ENCODE data around the gene METTL5. TPM values are rescaled to one million over a fixed set of nuclear protein-coding genes. Genes with fewer than 3 reads are reported as not detected.

METTL5 gene
- 52.1 and 54.0 TPM in 2 replicates for total RNA-seq

DNA sequence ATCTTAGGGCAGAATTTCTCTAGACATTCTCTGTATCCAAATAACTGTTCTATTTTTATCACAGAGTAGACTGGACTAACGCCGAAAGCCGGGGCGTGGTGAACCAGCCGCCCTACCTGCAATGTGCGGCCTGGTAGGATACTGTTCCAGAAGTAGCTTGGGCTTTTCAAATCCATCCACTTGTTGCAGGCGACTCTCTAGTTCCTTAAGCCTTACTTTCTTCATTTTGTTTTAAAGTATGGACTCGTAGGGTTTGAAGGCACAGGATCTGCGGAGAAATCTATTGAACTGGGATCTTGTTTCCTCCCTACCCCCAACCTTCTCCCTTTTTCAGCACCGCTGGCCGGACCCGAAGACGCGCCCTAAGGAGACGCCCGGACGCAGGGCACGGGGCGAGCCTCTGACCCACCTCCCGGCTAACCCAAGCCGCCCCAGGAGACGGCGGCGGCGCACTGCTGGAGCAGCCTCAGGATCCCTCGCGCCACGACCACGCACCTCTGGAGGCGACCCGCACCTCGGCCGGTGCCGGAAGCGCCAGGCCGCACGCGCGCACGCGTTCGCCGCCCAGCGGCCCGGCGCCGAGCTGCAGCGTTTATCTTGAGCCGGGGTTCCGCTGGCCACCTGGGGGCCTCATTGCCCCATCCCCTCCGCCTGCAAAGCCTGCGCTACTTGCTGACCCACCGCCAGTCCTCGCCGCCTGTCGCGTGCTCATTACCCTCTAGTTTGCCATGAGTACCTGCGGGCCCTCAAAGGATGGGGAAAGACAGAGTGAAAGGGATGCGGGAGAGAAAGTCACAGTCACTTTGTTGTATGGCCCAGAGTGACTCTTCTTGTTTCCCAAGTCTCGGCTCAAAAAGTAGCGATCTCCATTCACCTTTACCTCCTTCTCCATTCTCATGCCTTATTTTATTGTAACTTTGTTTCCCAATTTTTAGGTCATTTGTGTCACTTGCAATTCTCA lies at the start of gene METTL5:
Gene METTL5, minus strand, starts transcription at position 533 of the 961 bp plus-strand sequence. Its CDS starts 308 bp downstream, at position 225.

DNA sequence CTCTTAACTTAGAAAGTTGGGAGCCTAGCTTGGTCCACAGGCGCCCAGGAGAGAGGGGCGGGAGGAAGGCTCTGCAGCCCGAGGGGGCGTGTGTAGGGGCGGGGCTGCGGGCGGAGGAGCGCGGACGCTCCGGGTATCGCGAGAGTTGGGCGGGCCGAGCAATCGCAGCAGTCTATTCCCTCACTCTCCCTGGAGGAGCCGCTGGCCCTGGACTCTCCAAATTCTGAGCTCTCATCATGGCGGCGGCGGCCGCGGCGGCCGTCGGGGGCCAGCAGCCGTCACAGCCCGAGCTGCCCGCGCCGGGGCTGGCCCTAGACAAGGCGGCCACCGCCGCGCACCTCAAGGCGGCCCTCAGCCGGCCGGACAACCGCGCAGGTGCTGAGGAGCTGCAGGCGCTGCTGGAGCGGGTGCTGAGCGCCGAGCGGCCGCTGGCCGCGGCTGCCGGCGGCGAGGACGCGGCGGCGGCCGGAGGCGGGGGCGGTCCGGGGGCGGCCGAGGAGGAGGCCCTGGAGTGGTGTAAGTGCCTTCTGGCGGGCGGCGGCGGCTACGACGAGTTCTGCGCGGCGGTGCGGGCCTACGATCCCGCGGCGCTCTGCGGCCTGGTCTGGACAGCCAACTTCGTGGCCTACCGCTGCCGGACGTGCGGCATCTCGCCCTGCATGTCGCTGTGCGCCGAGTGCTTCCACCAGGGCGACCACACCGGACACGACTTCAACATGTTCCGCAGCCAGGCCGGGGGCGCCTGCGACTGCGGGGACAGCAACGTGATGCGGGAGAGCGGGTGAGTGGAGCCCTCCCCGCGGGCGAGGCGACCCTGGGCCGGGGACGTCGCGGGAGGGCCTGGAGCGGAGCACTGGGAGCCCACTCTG lies 2.8 kb upstream of the METTL5 start, which contains the start of gene UBR3:
Gene UBR3, plus strand, starts transcription at position 183 of the 869 bp plus-strand sequence. Its CDS starts 54 bp downstream, at position 237.

DNA sequence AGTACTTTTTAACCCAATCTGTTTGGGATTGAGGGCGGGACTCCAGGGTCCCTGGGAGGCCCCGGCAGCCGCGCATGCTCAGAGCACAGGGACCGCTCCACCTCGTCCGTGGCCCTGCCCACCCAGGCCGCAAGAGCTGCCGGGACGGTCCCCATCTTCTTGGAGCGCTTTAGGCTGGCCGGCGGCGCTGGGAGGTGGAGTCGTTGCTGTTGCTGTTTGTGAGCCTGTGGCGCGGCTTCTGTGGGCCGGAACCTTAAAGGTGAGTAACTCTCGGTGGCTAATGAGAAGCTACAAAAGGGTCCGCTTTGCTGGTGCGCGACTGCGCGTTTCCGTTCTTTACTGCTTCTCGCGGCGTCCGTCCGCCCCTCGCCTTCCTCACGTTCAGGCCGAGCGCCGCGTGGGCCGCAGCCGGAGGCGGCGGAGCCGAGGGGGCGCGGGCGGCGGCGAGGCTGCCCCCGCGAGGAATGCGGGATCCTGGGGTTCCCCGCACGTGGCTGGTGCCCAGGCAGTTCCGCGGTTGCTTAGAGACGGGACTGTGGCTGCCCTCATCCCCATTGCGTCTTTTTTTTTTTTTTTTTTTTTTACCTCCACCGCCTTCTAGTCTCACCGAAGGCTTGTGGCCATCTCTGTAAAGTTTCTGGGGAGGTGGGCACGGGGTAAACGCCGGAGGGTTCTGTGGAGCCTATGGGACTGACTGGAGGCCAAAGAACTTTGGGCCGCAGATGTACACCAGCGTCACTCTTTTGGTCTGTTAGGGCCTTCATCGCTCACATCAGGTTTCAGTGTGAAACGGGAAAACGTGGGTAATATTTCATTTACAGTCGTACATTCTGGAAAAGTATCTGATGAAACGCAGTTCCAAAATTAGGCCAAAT lies 25.8 kb downstream of the METTL5 start, which contains the start of gene SSB:
Gene SSB, plus strand, starts transcription at position 154 of the 875 bp plus-strand sequence. CDS start 2,090 bp downstream, outside the sequence.

Other genes with a start within 250 kb of the METTL5 start
- gene PPIG, start 240.6 kb downstream of the METTL5 start, total RNA-seq, result 20.9 and 22.8 TPM in 2 replicates
- gene CFAP210, start 130.5 kb downstream of the METTL5 start, total RNA-seq, result not detected in 2 replicates
- 1.4 and 2.3 TPM in 2 replicates for gene PHOSPHO2, start 130.4 kb downstream of the METTL5 start, total RNA-seq
- gene KLHL23, start 91.1 kb downstream of the METTL5 start, total RNA-seq, result 10.4 and 12.1 TPM in 2 replicates
- gene SSB, start 26.0 kb downstream of the METTL5 start, total RNA-seq, result 100 and 112 TPM in 2 replicates
- gene UBR3, start 2.5 kb upstream of the METTL5 start, total RNA-seq, result 25.6 and 34.9 TPM in 2 replicates